RWPE2 (cell line): ENCODE measurements around the gene PODNL1.

ENCODE experiments used
- ATAC-seq: fragments of 200-7000 bp; cut with Tn5 transposase; 3 replicates; pipeline ENCODE4 v1.9.1; 2021; ENCODE audit warnings: low read depth
- DNase-seq: peaks from one replicate; pipeline ENCODE4 v3.0.0-alpha.2; 2020; ENCODE audit warnings: low spot score
- H3K27ac ChIP-seq: fragments of 450-650 bp; 2 replicates; pipeline ENCODE4 v1.5.1; 2017; ENCODE audit warnings: mild to moderate bottlenecking; ENCODE audit not compliant: poor library complexity, severe bottlenecking
- H3K27me3 ChIP-seq: fragments of 250-450 bp; sonication (Bioruptor Pico); 2 replicates; pipeline ENCODE4 v1.5.1; 2021; ENCODE audit warnings: mild to moderate bottlenecking, moderate library complexity; ENCODE audit not compliant: insufficient read depth, poor library complexity, severe bottlenecking
- H3K36me3 ChIP-seq: fragments of 250-450 bp; sonication (Bioruptor Pico); 2 replicates; pipeline ENCODE4 v1.5.1; 2020; ENCODE audit warnings: low read depth, mild to moderate bottlenecking, moderate library complexity
- H3K4me1 ChIP-seq: fragments of 250-450 bp; sonication (Bioruptor Pico); 2 replicates; pipeline ENCODE4 v1.5.1; 2021; ENCODE audit warnings: mild to moderate bottlenecking, moderate library complexity; ENCODE audit not compliant: insufficient read depth, poor library complexity, severe bottlenecking
- H3K4me3 ChIP-seq: fragments of 250-450 bp; sonication (Bioruptor Pico); 2 replicates; pipeline ENCODE4 v1.5.1; 2021; ENCODE audit warnings: mild to moderate bottlenecking, moderate library complexity; ENCODE audit not compliant: severe bottlenecking
- H3K9me3 ChIP-seq: fragments of 250-450 bp; sonication (Bioruptor Pico); 2 replicates; pipeline ENCODE4 v1.5.1; 2021; ENCODE audit warnings: mild to moderate bottlenecking, moderate library complexity; ENCODE audit not compliant: severe bottlenecking
- TF ChIP-seq, protein P1 (sequence below): fragments of 450-650 bp; IDR thresholded peaks from one replicate; pipeline ENCODE4 v1.5.1; 2017; ENCODE audit warnings: mild to moderate bottlenecking, moderate library complexity; ENCODE audit not compliant: poor library complexity, severe bottlenecking

PODNL1 gene

DNA sequence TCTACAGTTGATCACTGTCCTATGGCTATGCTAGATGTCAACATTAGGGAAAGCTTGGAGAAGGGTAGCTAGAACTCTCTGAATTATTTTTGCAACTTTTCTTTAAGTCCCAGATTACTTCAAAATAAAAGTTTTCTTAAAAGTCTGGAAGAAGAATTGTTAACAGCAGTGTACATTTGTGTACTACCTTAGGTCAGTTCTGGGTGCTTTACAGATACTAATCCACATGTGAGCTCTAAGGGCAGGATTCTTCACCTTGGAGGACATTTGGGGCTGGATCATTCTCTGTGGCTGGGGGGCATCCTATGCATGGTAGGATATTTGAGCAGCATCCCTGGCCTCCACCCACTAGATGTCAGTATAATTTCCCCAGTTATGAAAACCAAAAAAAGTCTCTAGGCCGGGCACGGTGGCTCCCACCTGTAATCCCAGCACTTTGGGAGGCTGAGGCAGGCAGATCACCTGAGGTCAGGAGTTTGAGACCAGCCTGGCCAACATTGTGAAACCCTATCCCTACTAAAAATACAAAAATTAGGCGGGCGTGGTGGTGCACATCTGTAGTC is 35.1 kb downstream of the PODNL1 start:
- Histone ChIP-seq H3K4me1 (no peaks in the 10 kb centered on the region), H3K27ac (no peak overlapping the region), H3K36me3 (no peaks in the 10 kb centered on the region), H3K9me3 (no peaks in the 10 kb centered on the region), H3K27me3 (no peaks in the 10 kb centered on the region), H3K4me3 (no peak overlapping the region)
- TF ChIP-seq, protein P1, sequence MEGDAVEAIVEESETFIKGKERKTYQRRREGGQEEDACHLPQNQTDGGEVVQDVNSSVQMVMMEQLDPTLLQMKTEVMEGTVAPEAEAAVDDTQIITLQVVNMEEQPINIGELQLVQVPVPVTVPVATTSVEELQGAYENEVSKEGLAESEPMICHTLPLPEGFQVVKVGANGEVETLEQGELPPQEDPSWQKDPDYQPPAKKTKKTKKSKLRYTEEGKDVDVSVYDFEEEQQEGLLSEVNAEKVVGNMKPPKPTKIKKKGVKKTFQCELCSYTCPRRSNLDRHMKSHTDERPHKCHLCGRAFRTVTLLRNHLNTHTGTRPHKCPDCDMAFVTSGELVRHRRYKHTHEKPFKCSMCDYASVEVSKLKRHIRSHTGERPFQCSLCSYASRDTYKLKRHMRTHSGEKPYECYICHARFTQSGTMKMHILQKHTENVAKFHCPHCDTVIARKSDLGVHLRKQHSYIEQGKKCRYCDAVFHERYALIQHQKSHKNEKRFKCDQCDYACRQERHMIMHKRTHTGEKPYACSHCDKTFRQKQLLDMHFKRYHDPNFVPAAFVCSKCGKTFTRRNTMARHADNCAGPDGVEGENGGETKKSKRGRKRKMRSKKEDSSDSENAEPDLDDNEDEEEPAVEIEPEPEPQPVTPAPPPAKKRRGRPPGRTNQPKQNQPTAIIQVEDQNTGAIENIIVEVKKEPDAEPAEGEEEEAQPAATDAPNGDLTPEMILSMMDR, result peak; percentile 52
- ATAC-seq (no peak), DNase-seq (no peak)

DNA sequence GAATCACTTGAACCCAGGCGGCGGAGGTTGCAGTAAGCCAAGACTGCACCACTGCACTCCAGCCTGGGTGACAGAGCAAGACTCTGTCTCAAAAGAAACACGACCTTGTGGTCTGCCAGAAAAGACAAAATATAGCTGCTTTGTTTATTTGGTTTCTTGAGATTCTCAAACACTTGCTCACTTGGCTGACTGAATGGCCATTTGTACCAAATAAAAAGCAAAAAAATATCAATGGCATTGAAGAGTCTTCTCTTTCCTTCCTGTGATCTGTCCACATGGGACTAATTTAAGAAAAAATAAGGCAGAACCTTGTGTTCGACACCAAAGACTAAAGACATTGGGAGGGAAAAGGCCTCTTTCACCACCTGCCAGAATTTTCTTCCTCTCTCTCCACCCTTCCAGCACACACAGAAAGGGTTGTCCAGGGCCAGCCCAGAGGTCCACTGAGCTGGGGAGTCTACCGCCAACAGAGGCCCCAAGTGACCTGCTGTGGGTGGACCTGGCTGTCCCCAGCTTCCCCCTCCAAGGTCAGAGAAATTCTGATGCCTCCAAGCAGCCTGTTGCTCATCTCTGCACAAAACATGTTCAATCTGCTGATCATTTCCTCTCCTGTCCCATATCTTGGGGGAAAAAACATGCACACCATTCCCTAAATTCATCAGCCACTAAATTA is 38.2 kb downstream of the PODNL1 start:
- no peak for DNase-seq
- Histone ChIP-seq H3K9me3 (no peaks in the 10 kb centered on the region), H3K4me1 (no peaks in the 10 kb centered on the region), H3K36me3 (no peaks in the 10 kb centered on the region), H3K27me3 (no peaks in the 10 kb centered on the region), H3K4me3 (no peak overlapping the region), H3K27ac (no peak overlapping the region)
- no peak for ATAC-seq
- TF ChIP-seq, protein P1, result no peak

DNA sequence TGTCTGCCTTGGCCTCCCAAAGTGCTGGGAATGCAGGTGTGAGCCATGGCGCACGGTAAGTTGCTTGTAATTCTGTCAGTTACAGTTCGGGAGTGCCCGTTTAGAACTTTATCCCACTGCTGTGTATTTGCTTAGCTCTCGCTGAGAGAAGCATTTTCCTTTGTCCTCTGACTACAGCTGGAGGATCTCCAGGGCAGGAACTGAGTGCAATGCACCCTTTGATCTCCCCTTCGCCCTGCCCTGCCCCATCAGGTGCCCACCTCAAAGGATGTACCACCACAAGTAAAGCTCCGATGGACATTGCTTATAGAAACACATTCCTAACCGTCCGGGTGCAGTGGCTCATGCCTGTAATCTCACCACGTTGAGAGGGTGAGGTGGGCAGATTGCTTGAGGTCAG is 38.8 kb downstream of the PODNL1 start:
- TF ChIP-seq, protein P1, result no peak
- DNase-seq (no peak), ATAC-seq (no peak)
- Histone ChIP-seq H3K4me3 (no peak overlapping the region), H3K27ac (no peak overlapping the region), H3K27me3 (no peaks in the 10 kb centered on the region), H3K4me1 (no peaks in the 10 kb centered on the region), H3K36me3 (no peaks in the 10 kb centered on the region), H3K9me3 (no peaks in the 10 kb centered on the region)

GRCh38 chr19:13896227-13896626 is 42.0 kb downstream of the PODNL1 start:
- no peak for ATAC-seq
- DNase-seq, result no peak
- Histone ChIP-seq H3K27me3 (no peaks in the 10 kb centered on the region), H3K4me3 (no peak overlapping the region), H3K9me3 (no peaks in the 10 kb centered on the region), H3K4me1 (no peaks in the 10 kb centered on the region), H3K36me3 (no peaks in the 10 kb centered on the region), H3K27ac (no peak overlapping the region)
- TF ChIP-seq, protein P1, result no peak

DNA sequence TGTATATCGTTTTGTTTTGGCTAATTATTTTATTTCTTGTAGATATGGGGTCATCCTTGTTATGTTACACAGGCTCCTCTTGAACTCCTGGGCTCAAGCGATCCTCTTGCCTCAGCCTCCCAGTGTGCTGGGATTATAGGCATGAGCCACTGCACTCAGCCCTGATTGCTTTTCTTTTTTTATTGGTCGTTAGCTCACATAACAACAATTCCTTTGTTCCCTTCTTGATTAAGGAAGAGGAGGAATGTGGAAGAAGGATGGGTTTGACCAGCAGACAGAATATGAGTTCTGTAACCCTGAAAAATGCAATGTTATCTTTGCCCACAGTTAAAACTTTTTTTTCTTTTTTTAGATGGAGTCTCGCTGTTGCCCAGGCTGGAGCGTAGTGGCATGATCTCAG is 43.7 kb downstream of the PODNL1 start:
- no peaks in the 10 kb centered on the region for H3K4me1 ChIP-seq
- H3K9me3 ChIP-seq, result no peaks in the 10 kb centered on the region
- no peaks in the 10 kb centered on the region for H3K36me3 ChIP-seq
- TF ChIP-seq, protein P1, result no peak
- no peak overlapping the region for H3K4me3 ChIP-seq
- DNase-seq (no peak), ATAC-seq (no peak)
- no peaks in the 10 kb centered on the region for H3K27me3 ChIP-seq
- no peak overlapping the region for H3K27ac ChIP-seq
